K562 (cell line): Measurements from ENCODE around the gene IGF2R. TPM values are rescaled to one million over a fixed set of nuclear protein-coding genes. Genes with fewer than 3 reads are reported as not detected.

Experiments
- CCAR2 ChIP-seq: fragments of 200-400 bp; formaldehyde crosslinking; IDR thresholded peaks from 2 replicates; pipeline ENCODE4 v1.6.1; 2017; ENCODE audit warnings: mild to moderate bottlenecking, low read depth, low read length
- FOS ChIP-seq: IDR thresholded peaks from 3 replicates; pipeline ENCODE4 v1.6.1; 2011; ENCODE audit not compliant: insufficient read length; ENCODE audit errors: extremely low read depth
- MTA2 ChIP-seq: fragments of 450-650 bp; IDR thresholded peaks from 2 replicates; pipeline ENCODE4 v1.6.1; 2016; ENCODE audit warnings: low read depth
- MYBL2 ChIP-seq, 2 experiments: fragments of 450-650 bp in 1 of 2; sonication (generic) in 1 of 2; formaldehyde crosslinking in 1 of 2; IDR thresholded peaks; 2 replicates each; pipeline versions ENCODE4 v1.6.1 to v1.8.1; 2017 to 2022; ENCODE audit warnings: borderline replicate concordance in 1 of 2, inconsistent platforms in 1 of 2, low read depth in 1 of 2, mild to moderate bottlenecking in 1 of 2, missing genetic modification reagents in 1 of 2, moderate library complexity in 1 of 2
- NFIX ChIP-seq: fragments of 250-450 bp; sonication (Bioruptor Pico); IDR thresholded peaks from 2 replicates; pipeline ENCODE4 v1.4.0; 2020; ENCODE audit warnings: low read depth, mild to moderate bottlenecking, moderate library complexity
- SAFB ChIP-seq: fragments of 200-400 bp; formaldehyde crosslinking; IDR thresholded peaks from 2 replicates; pipeline ENCODE4 v1.6.1; 2017; ENCODE audit warnings: low read depth, low read length, borderline replicate concordance
- TAF1 ChIP-seq: IDR thresholded peaks from 2 replicates; pipeline ENCODE4 v1.6.1; 2011; ENCODE audit warnings: mild to moderate bottlenecking, low read length, moderate library complexity; ENCODE audit not compliant: insufficient read depth, control insufficient read depth, severe bottlenecking; ENCODE audit errors: extremely low read depth
- ZBTB7A ChIP-seq: IDR thresholded peaks from 2 replicates; pipeline ENCODE4 v1.6.1; 2011; ENCODE audit warnings: low read depth, mild to moderate bottlenecking, low read length, moderate library complexity, borderline replicate concordance; ENCODE audit not compliant: control insufficient read depth
- ZBTB8A ChIP-seq: fragments of 450-650 bp; IDR thresholded peaks from 2 replicates; pipeline ENCODE4 v1.6.1; 2018; ENCODE audit warnings: mild to moderate bottlenecking, moderate library complexity; ENCODE audit not compliant: partially characterized antibody
- ZNF589 ChIP-seq: fragments of 200-800 bp; sonication (Bioruptor generic); IDR thresholded peaks from 2 replicates; pipeline ENCODE4 v1.6.1; 2016; ENCODE audit warnings: low read depth, missing genetic modification characterization, missing compliant biosample characterization
- ZNF707 ChIP-seq: fragments of 250-450 bp; sonication (Bioruptor Pico); conservative IDR thresholded peaks from 2 replicates; pipeline ENCODE4 v1.8.0; 2022; ENCODE audit warnings: inconsistent platforms, mild to moderate bottlenecking, moderate library complexity
- polyA plus RNA-seq, 8 experiments: library from polyadenylated mRNA; depleted of rRNA in 4 of 8; stranded (reverse) in 5 of 8; unstranded in 3 of 8; fragments of >200 nt; fragmentation: Nextera tagmentation in 2 of 8; fragmentation: Illumina TruSeq in 1 of 8; extraction: Ambion mirVana in 2 of 8; extraction: Trizol in 1 of 8; gene quantifications; 2 replicates each; pipeline versions ENCODE4 v1.2.1 to v1.2.3, GENCODE V29; 2011 to 2014; ENCODE audit warnings: inconsistent platforms in 1 of 8, missing spikeins in 1 of 8
- total RNA-seq, 7 experiments: library from RNA; depleted of rRNA in 6 of 7; stranded (reverse); fragments of >200 nt in 6 of 7; fragmentation: Illumina TruSeq in 2 of 7; extraction: Trizol in 2 of 7; gene quantifications; 2 replicates each; pipeline versions ENCODE4 v1.2.1 to v1.2.3, GENCODE V29; 2011 to 2021; ENCODE audit warnings: low replicate concordance in 1 of 7
- TF ChIP-seq, protein P1 (sequence below), 2 experiments: fragments of 450-650 bp; IDR thresholded peaks; 2 replicates each; pipeline ENCODE4 v1.6.1; 2016; ENCODE audit warnings: mild to moderate bottlenecking in 2 of 2, borderline replicate concordance in 1 of 2, low read depth in 1 of 2, moderate library complexity in 1 of 2
- TF ChIP-seq, protein P2 (sequence below), 2 experiments: fragments of 450-650 bp in 1 of 2; sonication (generic) in 1 of 2; formaldehyde crosslinking; conservative IDR thresholded peaks; 2 replicates each; pipeline versions ENCODE4 v1.4.0 to v1.8.1; 2020 to 2022; ENCODE audit warnings: mild to moderate bottlenecking in 1 of 2, missing genetic modification reagents in 1 of 2
- TF ChIP-seq, protein P3 (sequence below): sonication (generic); formaldehyde crosslinking; IDR thresholded peaks from 2 replicates; pipeline ENCODE4 v1.8.1; 2022; ENCODE audit warnings: missing genetic modification reagents
- TF ChIP-seq, protein P4 (sequence below): sonication (generic); formaldehyde crosslinking; IDR thresholded peaks from 2 replicates; pipeline ENCODE4 v1.8.1; 2023; ENCODE audit warnings: mild to moderate bottlenecking, missing genetic modification reagents, moderate library complexity

IGF2R gene
- total and polyA plus RNA-seq, 9 of the 15 experiments (the other 6 are each of a cell fraction or from before 2014, with no cell fraction given), result 3.5 to 92.3 (median 34.5) TPM

DNA sequence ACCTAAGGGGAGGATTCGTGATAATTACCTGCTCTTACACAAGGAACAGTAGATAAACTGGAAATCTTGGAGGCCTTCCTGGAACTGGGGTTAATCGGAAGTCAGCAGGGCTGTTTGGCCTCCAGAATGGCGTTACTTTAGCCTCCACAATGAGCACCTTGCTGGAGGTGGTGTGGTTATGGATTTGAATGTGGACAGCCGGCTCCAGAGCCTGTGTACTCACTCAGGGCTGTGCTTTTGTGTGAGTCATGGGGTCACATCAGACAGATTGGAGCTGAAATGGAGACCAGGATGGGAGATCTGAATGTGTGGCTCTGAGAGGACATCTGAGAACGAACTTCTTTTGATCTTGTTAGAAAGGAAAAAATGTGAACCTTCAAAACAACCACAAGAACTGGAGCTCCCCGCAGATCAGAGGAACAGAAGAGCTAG, 30.4 kb downstream of the IGF2R start (continued):
- TF ChIP-seq, protein P1, sequence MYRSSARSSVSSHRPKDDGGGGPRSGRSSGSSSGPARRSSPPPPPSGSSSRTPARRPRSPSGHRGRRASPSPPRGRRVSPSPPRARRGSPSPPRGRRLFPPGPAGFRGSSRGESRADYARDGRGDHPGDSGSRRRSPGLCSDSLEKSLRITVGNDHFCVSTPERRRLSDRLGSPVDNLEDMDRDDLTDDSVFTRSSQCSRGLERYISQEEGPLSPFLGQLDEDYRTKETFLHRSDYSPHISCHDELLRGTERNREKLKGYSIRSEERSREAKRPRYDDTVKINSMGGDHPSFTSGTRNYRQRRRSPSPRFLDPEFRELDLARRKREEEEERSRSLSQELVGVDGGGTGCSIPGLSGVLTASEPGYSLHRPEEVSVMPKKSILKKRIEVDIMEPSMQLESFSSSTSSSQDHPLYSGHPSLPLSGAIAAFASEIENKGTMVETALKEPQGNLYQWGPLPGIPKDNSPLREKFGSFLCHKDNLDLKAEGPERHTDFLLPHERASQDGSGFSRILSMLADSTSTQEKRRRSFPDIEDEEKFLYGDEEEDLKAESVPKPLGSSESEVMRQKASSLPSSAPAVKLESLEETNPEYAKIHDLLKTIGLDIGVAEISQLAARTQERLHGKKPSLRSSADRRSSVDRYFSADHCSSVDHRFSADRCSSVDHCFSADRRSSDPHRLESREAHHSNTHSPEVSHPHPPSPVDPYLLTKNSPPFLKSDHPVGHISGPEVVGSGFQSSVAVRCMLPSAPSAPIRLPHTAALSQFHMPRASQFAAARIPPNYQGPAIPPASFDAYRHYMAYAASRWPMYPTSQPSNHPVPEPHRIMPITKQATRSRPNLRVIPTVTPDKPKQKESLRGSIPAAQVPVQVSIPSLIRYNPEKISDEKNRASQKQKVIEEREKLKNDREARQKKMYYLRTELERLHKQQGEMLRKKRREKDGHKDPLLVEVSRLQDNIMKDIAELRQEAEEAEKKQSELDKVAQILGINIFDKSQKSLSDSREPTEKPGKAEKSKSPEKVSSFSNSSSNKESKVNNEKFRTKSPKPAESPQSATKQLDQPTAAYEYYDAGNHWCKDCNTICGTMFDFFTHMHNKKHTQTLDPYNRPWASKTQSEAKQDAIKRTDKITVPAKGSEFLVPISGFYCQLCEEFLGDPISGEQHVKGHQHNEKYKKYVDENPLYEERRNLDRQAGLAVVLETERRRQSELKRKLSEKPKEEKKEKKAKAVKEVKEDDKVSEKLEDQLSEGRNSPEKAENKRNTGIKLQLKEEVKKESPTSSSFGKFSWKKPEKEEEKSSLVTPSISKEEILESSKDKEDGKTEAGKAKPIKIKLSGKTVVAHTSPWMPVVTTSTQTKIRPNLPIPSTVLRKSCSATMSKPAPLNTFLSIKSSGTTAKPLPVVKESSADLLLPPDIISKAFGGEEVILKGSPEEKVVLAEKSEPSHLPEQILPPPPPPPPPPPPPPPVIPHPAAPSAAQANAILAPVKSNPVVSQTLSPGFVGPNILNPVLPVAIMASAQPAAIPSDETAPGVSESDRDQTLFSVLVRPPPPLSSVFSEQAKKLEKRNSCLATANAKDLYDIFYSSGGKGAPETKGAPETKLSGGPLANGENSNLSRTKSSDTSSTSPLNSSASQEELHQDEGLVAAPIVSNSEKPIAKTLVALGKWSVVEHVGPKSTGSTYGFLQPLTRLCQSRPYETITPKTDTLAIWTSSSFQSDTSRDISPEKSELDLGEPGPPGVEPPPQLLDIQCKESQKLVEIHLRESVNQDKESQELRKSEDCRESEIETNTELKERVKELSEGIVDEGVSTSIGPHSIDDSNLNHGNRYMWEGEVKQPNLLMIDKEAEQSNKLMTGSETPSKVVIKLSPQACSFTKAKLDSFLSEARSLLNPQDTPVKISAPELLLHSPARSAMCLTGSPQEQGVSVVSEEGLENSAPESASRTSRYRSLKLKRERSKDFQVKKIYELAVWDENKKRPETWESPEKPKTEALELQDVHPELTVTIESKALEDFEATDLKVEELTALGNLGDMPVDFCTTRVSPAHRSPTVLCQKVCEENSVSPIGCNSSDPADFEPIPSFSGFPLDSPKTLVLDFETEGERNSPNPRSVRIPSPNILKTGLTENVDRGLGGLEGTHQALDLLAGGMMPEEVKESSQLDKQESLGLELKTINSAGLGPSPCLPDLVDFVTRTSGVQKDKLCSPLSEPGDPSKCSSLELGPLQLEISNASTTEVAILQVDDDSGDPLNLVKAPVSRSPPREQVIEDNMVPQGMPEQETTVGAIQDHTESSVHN (IDR thresholded peaks at IDR 0.05; ENCODE audit: borderline replicate concordance in 1 of 2, low read depth in 1 of 2), result no peak
- TF ChIP-seq MTA2 (peak; percentile 62), FOS (no peak), SAFB (no peak), ZBTB8A (no peak), MYBL2 (IDR thresholded peaks at IDR 0.05; ENCODE audit: low read depth) (peak; percentile 40), MYBL2 (CRISPR knock-in tag; IDR thresholded peaks at IDR 0.05; ENCODE audit: borderline replicate concordance) (no peak), CCAR2 (no peak), ZNF707 (CRISPR knock-in tag) (no peak), ZBTB7A (no peak), ZNF589 (CRISPR knock-in tag) (no peak), NFIX (CRISPR knock-in tag) (no peak), TAF1 (no peak)
- TF ChIP-seq, protein P2, sequence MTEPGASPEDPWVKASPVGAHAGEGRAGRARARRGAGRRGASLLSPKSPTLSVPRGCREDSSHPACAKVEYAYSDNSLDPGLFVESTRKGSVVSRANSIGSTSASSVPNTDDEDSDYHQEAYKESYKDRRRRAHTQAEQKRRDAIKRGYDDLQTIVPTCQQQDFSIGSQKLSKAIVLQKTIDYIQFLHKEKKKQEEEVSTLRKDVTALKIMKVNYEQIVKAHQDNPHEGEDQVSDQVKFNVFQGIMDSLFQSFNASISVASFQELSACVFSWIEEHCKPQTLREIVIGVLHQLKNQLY (CRISPR knock-in tag; conservative IDR thresholded peaks at IDR 0.05), result no peak
- TF ChIP-seq, protein P3, sequence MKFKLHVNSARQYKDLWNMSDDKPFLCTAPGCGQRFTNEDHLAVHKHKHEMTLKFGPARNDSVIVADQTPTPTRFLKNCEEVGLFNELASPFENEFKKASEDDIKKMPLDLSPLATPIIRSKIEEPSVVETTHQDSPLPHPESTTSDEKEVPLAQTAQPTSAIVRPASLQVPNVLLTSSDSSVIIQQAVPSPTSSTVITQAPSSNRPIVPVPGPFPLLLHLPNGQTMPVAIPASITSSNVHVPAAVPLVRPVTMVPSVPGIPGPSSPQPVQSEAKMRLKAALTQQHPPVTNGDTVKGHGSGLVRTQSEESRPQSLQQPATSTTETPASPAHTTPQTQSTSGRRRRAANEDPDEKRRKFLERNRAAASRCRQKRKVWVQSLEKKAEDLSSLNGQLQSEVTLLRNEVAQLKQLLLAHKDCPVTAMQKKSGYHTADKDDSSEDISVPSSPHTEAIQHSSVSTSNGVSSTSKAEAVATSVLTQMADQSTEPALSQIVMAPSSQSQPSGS (CRISPR knock-in tag), result no peak
- TF ChIP-seq, protein P4, sequence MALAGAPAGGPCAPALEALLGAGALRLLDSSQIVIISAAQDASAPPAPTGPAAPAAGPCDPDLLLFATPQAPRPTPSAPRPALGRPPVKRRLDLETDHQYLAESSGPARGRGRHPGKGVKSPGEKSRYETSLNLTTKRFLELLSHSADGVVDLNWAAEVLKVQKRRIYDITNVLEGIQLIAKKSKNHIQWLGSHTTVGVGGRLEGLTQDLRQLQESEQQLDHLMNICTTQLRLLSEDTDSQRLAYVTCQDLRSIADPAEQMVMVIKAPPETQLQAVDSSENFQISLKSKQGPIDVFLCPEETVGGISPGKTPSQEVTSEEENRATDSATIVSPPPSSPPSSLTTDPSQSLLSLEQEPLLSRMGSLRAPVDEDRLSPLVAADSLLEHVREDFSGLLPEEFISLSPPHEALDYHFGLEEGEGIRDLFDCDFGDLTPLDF (CRISPR knock-in tag), result no peak
